Measurements from ENCODE around the gene BHMT. TPM values are rescaled to one million over a fixed set of nuclear protein-coding genes. Genes with fewer than 3 reads are reported as not detected.

Gene BHMT
- total RNA-seq, 1 experiment from 2014 or later, result not detected

DNA sequence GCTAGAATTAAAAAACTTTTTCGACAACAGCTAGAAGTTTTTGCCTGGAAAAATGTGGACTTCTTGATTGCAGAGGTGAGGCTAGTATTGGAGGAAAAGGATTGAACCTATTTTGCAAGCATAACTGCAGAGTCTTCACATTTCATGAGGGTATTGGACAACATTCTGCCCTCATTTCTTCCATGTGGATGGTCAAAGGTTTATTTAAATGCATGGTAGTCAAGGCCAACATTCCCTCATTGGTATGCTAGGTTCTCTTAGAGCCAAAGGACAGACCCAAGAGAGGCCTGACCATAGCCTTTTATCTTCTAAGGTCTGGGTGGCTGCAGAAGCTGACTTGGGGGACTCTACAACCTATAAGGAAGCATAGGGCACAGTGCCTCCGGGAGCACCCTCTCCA, 30.8 kb upstream of the BHMT start:
- no peak overlapping the region for H3K4me3 ChIP-seq (ENCODE audit: low read length)
- no peak overlapping the region for H3K9ac ChIP-seq (ENCODE audit: low read length)
- H3K79me2 ChIP-seq (ENCODE audit: low read length), result no peaks in the 10 kb centered on the region
- H4K20me1 ChIP-seq (ENCODE audit: low read length), result no peaks in the 10 kb centered on the region
- DNase-seq, result no peak
- no peak for ATAC-seq
- no peak overlapping the region for H2AFZ ChIP-seq (ENCODE audit: low read length)
- no peaks in the 10 kb centered on the region for H3F3A ChIP-seq (ENCODE audit: low read length, unreplicated experiment)
- H3K9me3 ChIP-seq (ENCODE audit: low read length), result no peaks in the 10 kb centered on the region
- no peaks in the 10 kb centered on the region for H3K36me3 ChIP-seq (ENCODE audit: low read depth, low read length)
- ChIA-PET CTCF (no interaction called here), POLR2A (ENCODE audit: unreplicated experiment) (no interaction called here)
- H3K27ac ChIP-seq (ENCODE audit: low read length), result no peak overlapping the region
- no TSS peak for BruUV-seq (replicated peaks)
- intact Hi-C loops (cut with micrococcal nuclease), result no loop called here
- H3K9me2 ChIP-seq (replicated peaks; ENCODE audit: low read length), result no peaks in the 10 kb centered on the region
- H3K27me3 ChIP-seq (ENCODE audit: low read length), result no peaks in the 10 kb centered on the region
- H3K4me2 ChIP-seq (ENCODE audit: low read length), result no peak overlapping the region
- no peaks in the 10 kb centered on the region for H3K4me1 ChIP-seq (ENCODE audit: insufficient read depth, low read length)
- TF ChIP-seq EZH2 (IDR thresholded peaks at IDR 0.05; ENCODE audit: low read length, unreplicated experiment) (no peak), CTCF (conservative IDR thresholded peaks at IDR 0.05; ENCODE audit: low read depth, low read length) (no peak), EZH2phosphoT487 (IDR thresholded peaks at IDR 0.05; ENCODE audit: borderline replicate concordance, low read length) (no peak)

- H3K27me3 ChIP-seq (ENCODE audit: low read length), result no peaks in the 10 kb centered on the region
- BruUV-seq (replicated peaks), result no TSS peak
- H3K9ac ChIP-seq (ENCODE audit: low read length), result no peak overlapping the region
- H3K9me3 ChIP-seq (ENCODE audit: low read length), result no peaks in the 10 kb centered on the region
- ChIA-PET POLR2A (ENCODE audit: unreplicated experiment) (no interaction called here), CTCF (no interaction called here)
- H3F3A ChIP-seq (ENCODE audit: low read length, unreplicated experiment), result no peaks in the 10 kb centered on the region
- H3K4me2 ChIP-seq (ENCODE audit: low read length), result no peak overlapping the region
- H3K4me3 ChIP-seq (ENCODE audit: low read length), result no peak overlapping the region
- TF ChIP-seq EZH2 (IDR thresholded peaks at IDR 0.05; ENCODE audit: low read length, unreplicated experiment), result no peak
- no peak overlapping the region for H3K27ac ChIP-seq (ENCODE audit: low read length)
- H3K36me3 ChIP-seq (ENCODE audit: low read depth, low read length), result no peaks in the 10 kb centered on the region
- ATAC-seq (no peak), DNase-seq (peak; percentile 7)
- intact Hi-C loops (cut with micrococcal nuclease), result no loop called here
- no peaks in the 10 kb centered on the region for H3K4me1 ChIP-seq (ENCODE audit: insufficient read depth, low read length)
- H2AFZ ChIP-seq (ENCODE audit: low read length), result no peak overlapping the region
- no peaks in the 10 kb centered on the region for H3K79me2 ChIP-seq (ENCODE audit: low read length)
- no peaks in the 10 kb centered on the region for H3K9me2 ChIP-seq (replicated peaks; ENCODE audit: low read length)
- no peaks in the 10 kb centered on the region for H4K20me1 ChIP-seq (ENCODE audit: low read length)
Observed at GRCh38 chr5:79081779-79082178, 29.8 kb upstream of the BHMT start.

DNA sequence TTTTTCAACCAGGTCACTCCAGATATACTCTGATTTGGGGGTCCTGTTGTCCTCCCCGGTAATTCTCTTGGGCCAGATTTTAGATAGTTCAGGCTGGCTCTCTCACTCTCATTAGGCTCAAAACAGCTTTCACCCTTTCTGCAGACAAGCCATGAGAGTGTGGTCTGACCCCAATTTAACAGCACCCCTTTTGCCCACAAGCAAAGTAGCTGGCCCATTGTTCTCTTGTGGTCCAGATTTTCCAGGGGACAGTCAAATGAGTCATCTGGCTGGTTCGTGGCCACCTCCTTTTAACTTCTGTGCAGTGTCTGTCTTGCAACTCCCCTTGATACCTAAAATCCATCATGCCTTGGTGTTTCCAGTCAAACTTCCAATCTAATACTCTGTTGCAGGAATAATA, 25.5 kb upstream of the BHMT start:
- intact Hi-C loops (cut with micrococcal nuclease), result no loop called here
- Histone ChIP-seq H3K9ac (ENCODE audit: low read length) (no peak overlapping the region), H3K9me3 (ENCODE audit: low read length) (no peaks in the 10 kb centered on the region), H3K4me3 (ENCODE audit: low read length) (no peak overlapping the region), H3K4me1 (ENCODE audit: insufficient read depth, low read length) (no peaks in the 10 kb centered on the region), H3F3A (ENCODE audit: low read length, unreplicated experiment) (no peaks in the 10 kb centered on the region), H3K4me2 (ENCODE audit: low read length) (no peak overlapping the region), H3K27me3 (ENCODE audit: low read length) (no peaks in the 10 kb centered on the region), H4K20me1 (ENCODE audit: low read length) (no peaks in the 10 kb centered on the region), H2AFZ (ENCODE audit: low read length) (no peak overlapping the region), H3K27ac (ENCODE audit: low read length) (no peak overlapping the region), H3K79me2 (ENCODE audit: low read length) (no peaks in the 10 kb centered on the region), H3K36me3 (ENCODE audit: low read depth, low read length) (no peaks in the 10 kb centered on the region), H3K9me2 (replicated peaks; ENCODE audit: low read length) (no peaks in the 10 kb centered on the region)
- ATAC-seq (no peak), DNase-seq (no peak)
- no TSS peak for BruUV-seq (replicated peaks)
- TF ChIP-seq CTCF (conservative IDR thresholded peaks at IDR 0.05; ENCODE audit: low read depth, low read length), result no peak
- TF ChIP-seq EZH2phosphoT487 (IDR thresholded peaks at IDR 0.05; ENCODE audit: borderline replicate concordance, low read length), result no peak
- TF ChIP-seq EZH2 (IDR thresholded peaks at IDR 0.05; ENCODE audit: low read length, unreplicated experiment), result no peak
- POLR2A ChIA-PET (ENCODE audit: unreplicated experiment), result no interaction called here
- CTCF ChIA-PET, result no interaction called here
